ENCODE data around the gene C6. TPM values are rescaled to one million over a fixed set of nuclear protein-coding genes. Genes with fewer than 3 reads are reported as not detected.
"Not testable (repeated sequence)": the region's sequence is repeated elsewhere in the genome, so short reads cannot be mapped to it uniquely, and the experiment has no call there.

C6 gene
- total RNA-seq, 3 donors from 2014 or later (not counting 1 experiment from before 2014, with no cell fraction given), result not detected

GRCh38 chr5:41232797-41233196, 19.5 kb upstream of the C6 start:
- H3K4me3 Mint-ChIP-seq, result no peak overlapping the region
- H3K9me3 Mint-ChIP-seq, result peaks cover 17 to 24% of the 10 kb centered on the region in 2 donors
- H3K4me1 Mint-ChIP-seq, result no peaks in the 10 kb centered on the region
- Histone ChIP-seq H3K9me3 (ENCODE audit: control insufficient read depth, insufficient read depth, low read length) (peaks cover 5% of the 10 kb centered on the region), H3K27me3 (ENCODE audit: control insufficient read depth, insufficient read depth, low read length) (no peaks in the 10 kb centered on the region), H3K4me3 (ENCODE audit: low read length) (no peak overlapping the region), H3K27ac (ENCODE audit: low read length) (no peak overlapping the region), H3K4me1 (ENCODE audit: control insufficient read depth, insufficient read depth, low read length) (no peaks in the 10 kb centered on the region), H3K36me3 (ENCODE audit: control insufficient read depth, insufficient read depth, low read length) (no peaks in the 10 kb centered on the region)
- ATAC-seq, result no peak
- no peaks in the 10 kb centered on the region for H3K27me3 Mint-ChIP-seq (ENCODE audit: low read depth in 2 of 2)
- intact Hi-C loops (cut with micrococcal nuclease), result no loop called here
- DNase-seq, result no peak
- TF ChIP-seq CTCF (IDR thresholded peaks at IDR 0.05), result no peak
- peaks cover 17% of the 10 kb centered on the region for H3K36me3 Mint-ChIP-seq
- H3K27ac Mint-ChIP-seq, result no peak overlapping the region

GRCh38 chr5:41230276-41230675, 16.9 kb upstream of the C6 start:
- H3K4me3 ChIP-seq (ENCODE audit: low read length); H3K4me1 Mint-ChIP-seq; ATAC-seq; H3K27ac ChIP-seq (ENCODE audit: low read length); H3K9me3 ChIP-seq (ENCODE audit: control insufficient read depth, insufficient read depth, low read length); H3K27me3 Mint-ChIP-seq (ENCODE audit: low read depth in 2 of 2); H3K4me1 ChIP-seq (ENCODE audit: control insufficient read depth, insufficient read depth, low read length); intact Hi-C loops (cut with micrococcal nuclease); DNase-seq; H3K36me3 ChIP-seq (ENCODE audit: control insufficient read depth, insufficient read depth, low read length); H3K4me3 Mint-ChIP-seq; H3K27ac Mint-ChIP-seq; H3K27me3 ChIP-seq (ENCODE audit: control insufficient read depth, insufficient read depth, low read length): not testable (repeated sequence)
- Mint-ChIP-seq H3K36me3 (peaks cover 17% of the 10 kb centered on the region), H3K9me3 (peaks cover 20 to 27% of the 10 kb centered on the region in 2 donors)
- WGBS (ENCODE audit: insufficient coverage), result no CpG with 5 or more reads among the region's 1 CpG

- Mint-ChIP-seq H3K9me3 (peaks cover 9 to 11% of the 10 kb centered on the region in 2 donors), H3K27me3 (ENCODE audit: low read depth in 2 of 2) (no peaks in the 10 kb centered on the region), H3K27ac (no peak overlapping the region), H3K4me3 (no peak overlapping the region), H3K36me3 (peaks cover 9% of the 10 kb centered on the region), H3K4me1 (no peaks in the 10 kb centered on the region)
- intact Hi-C loops (cut with micrococcal nuclease), result no loop called here
- Histone ChIP-seq H3K9me3 (ENCODE audit: control insufficient read depth, insufficient read depth, low read length) (no peaks in the 10 kb centered on the region), H3K4me3 (ENCODE audit: low read length) (no peak overlapping the region), H3K27me3 (ENCODE audit: control insufficient read depth, insufficient read depth, low read length) (no peaks in the 10 kb centered on the region), H3K4me1 (ENCODE audit: control insufficient read depth, insufficient read depth, low read length) (no peaks in the 10 kb centered on the region), H3K27ac (ENCODE audit: low read length) (no peak overlapping the region), H3K36me3 (ENCODE audit: control insufficient read depth, insufficient read depth, low read length) (no peaks in the 10 kb centered on the region)
- DNase-seq (no peak), ATAC-seq (no peak)
- no peak for TF ChIP-seq CTCF (IDR thresholded peaks at IDR 0.05)
- whole genome bisulfite sequencing (ENCODE audit: insufficient coverage), result no CpG with 5 or more reads among the region's 2 CpGs
Observed at GRCh38 chr5:41223962-41224361, 10.6 kb upstream of the C6 start.

- no peaks in the 10 kb centered on the region for H3K27me3 Mint-ChIP-seq (ENCODE audit: low read depth in 2 of 2)
- intact Hi-C loops (cut with micrococcal nuclease), result no loop called here
- H3K4me3 Mint-ChIP-seq, result no peak overlapping the region
- no peaks in the 10 kb centered on the region for H3K36me3 ChIP-seq (ENCODE audit: control insufficient read depth, insufficient read depth, low read length)
- no peaks in the 10 kb centered on the region for H3K36me3 Mint-ChIP-seq
- H3K4me1 Mint-ChIP-seq, result no peaks in the 10 kb centered on the region
- TF ChIP-seq CTCF (IDR thresholded peaks at IDR 0.05), result no peak
- ATAC-seq (no peak), DNase-seq (no peak)
- H3K9me3 ChIP-seq (ENCODE audit: control insufficient read depth, insufficient read depth, low read length), result no peaks in the 10 kb centered on the region
- no peak overlapping the region for H3K4me3 ChIP-seq (ENCODE audit: low read length)
- 100% methylated on average over 1 of the region's 2 CpGs for WGBS (ENCODE audit: insufficient coverage)
- no peak overlapping the region for H3K27ac ChIP-seq (ENCODE audit: low read length)
- no peaks in the 10 kb centered on the region for H3K27me3 ChIP-seq (ENCODE audit: control insufficient read depth, insufficient read depth, low read length)
- H3K4me1 ChIP-seq (ENCODE audit: control insufficient read depth, insufficient read depth, low read length), result no peaks in the 10 kb centered on the region
- H3K9me3 Mint-ChIP-seq, result peaks cover 9 to 12% of the 10 kb centered on the region in 2 donors
- no peak overlapping the region for H3K27ac Mint-ChIP-seq
Observed at GRCh38 chr5:41219658-41220269, 6.4 kb upstream of the C6 start.
